NCI-H1694 (cell line): ENCODE measurements around the gene MARCHF5.

Experiments
- DNase-seq: peaks from one replicate; lab custom pipeline; 2025; lab: John Stamatoyannopoulos, UW

MARCHF5 gene

GRCh38 chr10:92290837-92291615 is at the start of gene MARCHF5, which contains the start of gene CPEB3:
Gene MARCHF5, plus strand, starts transcription at chr10:92291167. Its CDS starts 328 bp downstream, at chr10:92291495.
Gene CPEB3, minus strand, starts transcription at chr10:92291078. Its CDS starts 50,728 bp downstream, at chr10:92240350.
- DNase-seq = peak; percentile 83

- DNase-seq = no peak
These were observed 49.5 kb upstream of the MARCHF5 start for GRCh38 chr10:92241501-92241900.

GRCh38 chr10:92242380-92242779 is 48.6 kb upstream of the MARCHF5 start:
- peak; percentile 3 for DNase-seq

- DNase-seq = peak; percentile 10
These were observed 47.9 kb upstream of the MARCHF5 start for GRCh38 chr10:92242910-92243671.

- DNase-seq = no peak
These were observed 46.2 kb upstream of the MARCHF5 start for GRCh38 chr10:92244796-92245195.

- no peak for DNase-seq
These were observed 42.4 kb upstream of the MARCHF5 start for GRCh38 chr10:92248566-92248965.

- no peak for DNase-seq
These were observed 27.6 kb upstream of the MARCHF5 start for GRCh38 chr10:92263396-92263795.

- no peak for DNase-seq
These were observed 26.7 kb upstream of the MARCHF5 start for GRCh38 chr10:92264249-92264648.

- DNase-seq = no peak
These were observed 25.2 kb upstream of the MARCHF5 start for GRCh38 chr10:92265687-92266258.

GRCh38 chr10:92267343-92267742 is 23.6 kb upstream of the MARCHF5 start:
- no peak for DNase-seq

GRCh38 chr10:92268748-92269147 is 22.2 kb upstream of the MARCHF5 start:
- DNase-seq = no peak

- no peak for DNase-seq
These were observed 16.9 kb upstream of the MARCHF5 start for GRCh38 chr10:92274071-92274470.

- DNase-seq = no peak
These were observed 11.8 kb upstream of the MARCHF5 start for GRCh38 chr10:92278996-92279696.

- no peak for DNase-seq
These were observed 6.8 kb upstream of the MARCHF5 start for GRCh38 chr10:92284112-92284704.

GRCh38 chr10:92290076-92290836 is 711 bp upstream of the MARCHF5 start:
- peak; percentile 9 for DNase-seq

GRCh38 chr10:92291616-92291865 is 574 bp downstream of the MARCHF5 start:
- DNase-seq = no peak

GRCh38 chr10:92291921-92292845 is 1.2 kb downstream of the MARCHF5 start:
- DNase-seq = peak; percentile 8

- DNase-seq = no peak
These were observed 7.5 kb downstream of the MARCHF5 start for GRCh38 chr10:92298487-92298886.

GRCh38 chr10:92303096-92303495 is 12.1 kb downstream of the MARCHF5 start:
- DNase-seq = no peak

GRCh38 chr10:92304061-92304460 is 13.1 kb downstream of the MARCHF5 start:
- DNase-seq = no peak
